H9 (cell line): ENCODE measurements around the gene PSMD5. TPM values are rescaled to one million over a fixed set of nuclear protein-coding genes. Genes with fewer than 3 reads are reported as not detected.

Experiments used
- DNase-seq: peaks from one replicate; pipeline ENCODE4 v3.0.0-alpha.2; 2017
- H2AFZ ChIP-seq: one replicate; pipeline ENCODE4 v1.6.1; 2013; ENCODE audit warnings: mild to moderate bottlenecking, low read length, control low read depth, moderate library complexity
- H2AK5ac ChIP-seq: 2 replicates; pipeline ENCODE4 v1.6.1; 2013; ENCODE audit warnings: low read length, control low read depth, mixed read lengths; ENCODE audit not compliant: insufficient read length
- H2BK120ac ChIP-seq: one replicate; pipeline ENCODE4 v1.6.1; 2013; ENCODE audit warnings: low read depth, mild to moderate bottlenecking, low read length, control low read depth, inconsistent platforms; ENCODE audit not compliant: poor library complexity, severe bottlenecking
- H2BK12ac ChIP-seq: 2 replicates; pipeline ENCODE4 v1.6.1; 2013; ENCODE audit warnings: low read length, control low read depth, mixed read lengths, low read depth; ENCODE audit not compliant: insufficient read length
- H2BK15ac ChIP-seq: 2 replicates; pipeline ENCODE4 v1.6.1; 2013; ENCODE audit warnings: low read depth, low read length, control low read depth
- H2BK20ac ChIP-seq: one replicate; pipeline ENCODE4 v1.6.1; 2013; ENCODE audit warnings: low read depth, mild to moderate bottlenecking, low read length, control low read depth, inconsistent platforms; ENCODE audit not compliant: poor library complexity, severe bottlenecking
- H2BK5ac ChIP-seq: 2 replicates; pipeline ENCODE4 v1.6.1; 2013; ENCODE audit warnings: low read length, control low read depth, mixed read lengths; ENCODE audit not compliant: insufficient read length
- H3K14ac ChIP-seq: 2 replicates; pipeline ENCODE4 v1.6.1; 2013; ENCODE audit warnings: low read length, control low read depth; ENCODE audit not compliant: insufficient read depth
- H3K18ac ChIP-seq: 2 replicates; pipeline ENCODE4 v1.6.1; 2013; ENCODE audit warnings: low read depth, mild to moderate bottlenecking, mixed read lengths, low read length, control low read depth; ENCODE audit not compliant: insufficient read length
- H3K23ac ChIP-seq: 2 replicates; pipeline ENCODE4 v1.6.1; 2013; ENCODE audit warnings: low read length, control low read depth, mixed read lengths, low read depth; ENCODE audit not compliant: insufficient read length
- H3K23me2 ChIP-seq: 2 replicates; pipeline ENCODE4 v1.6.1; 2013; ENCODE audit warnings: low read depth, mild to moderate bottlenecking, mixed read lengths, low read length, control low read depth; ENCODE audit not compliant: insufficient read length, poor library complexity, severe bottlenecking
- H3K27ac ChIP-seq: 2 replicates; pipeline ENCODE4 v1.5.1; 2013; ENCODE audit warnings: low read length, control low read depth, mixed read lengths, low read depth; ENCODE audit not compliant: insufficient read length
- H3K27me3 ChIP-seq: 2 replicates; pipeline ENCODE4 v1.6.1; 2013; ENCODE audit warnings: low read length, control low read depth, inconsistent platforms; ENCODE audit not compliant: insufficient read depth
- H3K4ac ChIP-seq: 2 replicates; pipeline ENCODE4 v1.6.1; 2013; ENCODE audit warnings: low read depth, mild to moderate bottlenecking, control low read depth, inconsistent platforms, low read length, moderate library complexity
- H3K4me1 ChIP-seq: 2 replicates; pipeline ENCODE4 v1.6.1; 2013; ENCODE audit warnings: low read length, control low read depth, inconsistent platforms; ENCODE audit not compliant: insufficient read depth
- H3K4me2 ChIP-seq: 2 replicates; pipeline ENCODE4 v1.6.1; 2013; ENCODE audit warnings: low read length, control low read depth, mixed read lengths; ENCODE audit not compliant: insufficient read length, insufficient read depth
- H3K56ac ChIP-seq: 2 replicates; pipeline ENCODE4 v1.6.1; 2013; ENCODE audit warnings: low read depth, mild to moderate bottlenecking, mixed read lengths, low read length, control low read depth; ENCODE audit not compliant: insufficient read length
- H3K79me1 ChIP-seq: 2 replicates; pipeline ENCODE4 v1.6.1; 2013; ENCODE audit warnings: low read depth, mild to moderate bottlenecking, moderate library complexity, low read length, control low read depth, inconsistent platforms; ENCODE audit not compliant: insufficient read depth, poor library complexity, severe bottlenecking
- H3K79me2 ChIP-seq: 2 replicates; pipeline ENCODE4 v1.6.1; 2013; ENCODE audit warnings: low read length, control low read depth, inconsistent platforms; ENCODE audit not compliant: insufficient read depth
- H3K9ac ChIP-seq: 2 replicates; pipeline ENCODE4 v1.6.1; 2013; ENCODE audit warnings: low read length, control low read depth, mixed read lengths; ENCODE audit not compliant: insufficient read length; ENCODE audit errors: extremely low read depth
- H3K9me3 ChIP-seq: one replicate; pipeline ENCODE4 v1.6.1; 2013; ENCODE audit warnings: low read depth, low read length, inconsistent platforms; ENCODE audit not compliant: control insufficient read depth
- H3T11ph ChIP-seq: one replicate; pipeline ENCODE4 v1.6.1; 2013; ENCODE audit warnings: mild to moderate bottlenecking, low read length, control low read depth, inconsistent platforms
- H4K20me1 ChIP-seq: one replicate; pipeline ENCODE4 v1.6.1; 2013; ENCODE audit not compliant: control insufficient read depth, insufficient read length, insufficient read depth
- H4K5ac ChIP-seq: 2 replicates; pipeline ENCODE4 v1.6.1; 2013; ENCODE audit warnings: low read depth, mild to moderate bottlenecking, mixed read lengths, low read length, control low read depth; ENCODE audit not compliant: insufficient read length
- H4K8ac ChIP-seq: replicated peaks from 2 replicates; pipeline ENCODE4 v1.6.1; 2013; ENCODE audit warnings: low read length, control low read depth, mixed read lengths, low read depth; ENCODE audit not compliant: insufficient read length
- H4K91ac ChIP-seq: 2 replicates; pipeline ENCODE4 v1.6.1; 2013; ENCODE audit warnings: low read depth, mild to moderate bottlenecking, moderate library complexity, mixed read lengths, low read length, control low read depth; ENCODE audit not compliant: insufficient read length
- H3K27ac Mint-ChIP-seq, 3 experiments: 2 replicates in 2 of 3; 3 replicates in 1 of 3; pipeline ENCODE4 v1.8.0; 2020 to 2021; ENCODE audit warnings: mixed read lengths in 3 of 3, mild to moderate bottlenecking in 1 of 3, moderate library complexity in 1 of 3
- H3K27me3 Mint-ChIP-seq: 2 replicates; pipeline ENCODE4 v1.8.0; 2021; ENCODE audit warnings: low read depth, mild to moderate bottlenecking, moderate library complexity, mixed read lengths
- H3K36me3 Mint-ChIP-seq, 3 experiments: 2 replicates in 2 of 3; 3 replicates in 1 of 3; pipeline ENCODE4 v1.8.0; 2020 to 2021; ENCODE audit warnings: low read depth in 3 of 3, mixed read lengths in 3 of 3; ENCODE audit not compliant: insufficient read depth in 1 of 3
- H3K4me1 Mint-ChIP-seq, 2 experiments: 2 replicates each; pipeline ENCODE4 v1.8.0; 2020; ENCODE audit warnings: mixed read lengths in 2 of 2
- H3K4me3 Mint-ChIP-seq, 2 experiments: 2 replicates in 1 of 2; 3 replicates in 1 of 2; pipeline ENCODE4 v1.8.0; 2020 to 2021; ENCODE audit warnings: mild to moderate bottlenecking in 2 of 2, mixed read lengths in 2 of 2, moderate library complexity in 1 of 2
- H3K9me3 Mint-ChIP-seq, 2 experiments: 2 replicates in 1 of 2; 3 replicates in 1 of 2; pipeline ENCODE4 v1.8.0; 2020; ENCODE audit warnings: mild to moderate bottlenecking in 2 of 2, mixed read lengths in 2 of 2, moderate library complexity in 1 of 2
- WGBS: extraction: QIAGEN DNeasy Blood & Tissue Kit; methylation state at CpG from one replicate; pipeline ENCODE4 v1.1.7; 2013; ENCODE audit warnings: missing lambda C conversion rate, low lambda C conversion rate, mixed read lengths; ENCODE audit not compliant: insufficient read length; ENCODE audit errors: extremely low coverage; 5-methylcytosine and 5-hydroxymethylcytosine counted together
- total RNA-seq: library from RNA; stranded (reverse); gene quantifications from 2 replicates; pipeline ENCODE4 v1.2.1, GENCODE V29; 2021
- TF ChIP-seq, protein P1 (sequence below): fragments of 200-600 bp; sonication (generic); conservative IDR thresholded peaks from 3 replicates; pipeline ENCODE4 v1.8.0; 2021; ENCODE audit warnings: antibody characterized with exemption, mild to moderate bottlenecking

PSMD5 gene
- total RNA-seq, 1 experiment from 2014 or later, result 64.9 TPM

DNA sequence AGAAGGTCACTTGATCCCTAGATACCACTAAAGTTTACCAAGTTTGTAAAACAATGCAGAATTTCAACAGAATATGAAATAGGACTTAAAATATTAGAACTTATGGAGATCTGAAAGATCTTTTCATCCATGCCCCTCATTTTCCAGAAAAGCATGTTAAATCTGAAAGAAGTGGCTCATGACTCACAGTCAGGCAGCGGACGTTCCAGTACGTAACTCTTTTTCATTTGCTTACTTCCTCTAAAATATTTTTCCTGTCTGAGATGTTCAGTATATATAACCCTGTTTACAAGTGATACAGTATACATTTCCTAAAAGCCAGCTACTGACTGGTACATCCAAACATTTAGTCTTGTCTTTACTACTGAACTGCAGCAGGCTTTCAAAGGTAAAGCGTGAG, 71.8 kb downstream of the PSMD5 start:
- Mint-ChIP-seq H3K4me3 (no peak overlapping the region), H3K27ac (no peak overlapping the region), H3K36me3 (peaks cover 36 to 79% (median 59%) of the 10 kb centered on the region in 3 experiments), H3K9me3 (no peaks in the 10 kb centered on the region), H3K4me1 (peaks cover 0 to 8% of the 10 kb centered on the region in 2 experiments; a peak in 3 of 4 replicates), H3K27me3 (no peaks in the 10 kb centered on the region)
- Histone ChIP-seq H3K4me2 (no peak overlapping the region), H4K91ac (no peak overlapping the region), H3K56ac (no peak overlapping the region), H3K14ac (no peak overlapping the region), H4K5ac (no peak overlapping the region), H2AK5ac (no peak overlapping the region), H3T11ph (no peak overlapping the region), H3K79me2 (no peaks in the 10 kb centered on the region), H3K9ac (no peak overlapping the region), H3K4ac (no peak overlapping the region), H2AFZ (no peak overlapping the region), H3K27ac (no peak overlapping the region), H2BK20ac (no peak overlapping the region), H3K9me3 (no peaks in the 10 kb centered on the region), H3K79me1 (no peaks in the 10 kb centered on the region), H3K23ac (no peak overlapping the region), H2BK5ac (no peak overlapping the region), H3K23me2 (no peaks in the 10 kb centered on the region), H2BK15ac (no peak overlapping the region), H3K27me3 (no peaks in the 10 kb centered on the region), H3K18ac (no peak overlapping the region), H3K4me1 (no peaks in the 10 kb centered on the region), H4K8ac (no peak overlapping the region), H2BK120ac (no peak overlapping the region), H2BK12ac (no peak overlapping the region), H4K20me1 (no peaks in the 10 kb centered on the region)
- no CpG with 5 or more reads among the region's 4 CpGs for WGBS
- DNase-seq, result no peak
- TF ChIP-seq, protein P1, sequence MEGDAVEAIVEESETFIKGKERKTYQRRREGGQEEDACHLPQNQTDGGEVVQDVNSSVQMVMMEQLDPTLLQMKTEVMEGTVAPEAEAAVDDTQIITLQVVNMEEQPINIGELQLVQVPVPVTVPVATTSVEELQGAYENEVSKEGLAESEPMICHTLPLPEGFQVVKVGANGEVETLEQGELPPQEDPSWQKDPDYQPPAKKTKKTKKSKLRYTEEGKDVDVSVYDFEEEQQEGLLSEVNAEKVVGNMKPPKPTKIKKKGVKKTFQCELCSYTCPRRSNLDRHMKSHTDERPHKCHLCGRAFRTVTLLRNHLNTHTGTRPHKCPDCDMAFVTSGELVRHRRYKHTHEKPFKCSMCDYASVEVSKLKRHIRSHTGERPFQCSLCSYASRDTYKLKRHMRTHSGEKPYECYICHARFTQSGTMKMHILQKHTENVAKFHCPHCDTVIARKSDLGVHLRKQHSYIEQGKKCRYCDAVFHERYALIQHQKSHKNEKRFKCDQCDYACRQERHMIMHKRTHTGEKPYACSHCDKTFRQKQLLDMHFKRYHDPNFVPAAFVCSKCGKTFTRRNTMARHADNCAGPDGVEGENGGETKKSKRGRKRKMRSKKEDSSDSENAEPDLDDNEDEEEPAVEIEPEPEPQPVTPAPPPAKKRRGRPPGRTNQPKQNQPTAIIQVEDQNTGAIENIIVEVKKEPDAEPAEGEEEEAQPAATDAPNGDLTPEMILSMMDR, result no peak
